Neuronal stem cell (in vitro differentiated cells): Measurements from ENCODE around the gene GALNS.
"Not testable (repeated sequence)": the region's sequence is repeated elsewhere in the genome, so short reads cannot be mapped to it uniquely, and the experiment has no call there.

ENCODE experiments used
- DNase-seq: peaks from one replicate; pipeline ENCODE4 v3.0.0-alpha.2; 2013; ENCODE audit warnings: low spot score
- H2AFZ ChIP-seq: one replicate; pipeline ENCODE4 v1.6.1; 2013; ENCODE audit warnings: mild to moderate bottlenecking, low read length, inconsistent platforms
- H2AK5ac ChIP-seq: 2 replicates; pipeline ENCODE4 v1.6.1; 2013; ENCODE audit warnings: low read depth, mild to moderate bottlenecking, inconsistent platforms, low read length, moderate library complexity, mixed read lengths
- H2BK120ac ChIP-seq: 2 replicates; pipeline ENCODE4 v1.6.1; 2013; ENCODE audit warnings: low read depth, mild to moderate bottlenecking, inconsistent platforms, low read length, moderate library complexity, mixed read lengths
- H2BK12ac ChIP-seq: one replicate; pipeline ENCODE4 v1.6.1; 2013; ENCODE audit warnings: low read length, inconsistent platforms
- H2BK15ac ChIP-seq: 2 replicates; pipeline ENCODE4 v1.6.1; 2013; ENCODE audit warnings: mild to moderate bottlenecking, low read length, inconsistent platforms, mixed read lengths
- H2BK5ac ChIP-seq: one replicate; pipeline ENCODE4 v1.6.1; 2013; ENCODE audit warnings: inconsistent platforms, mild to moderate bottlenecking, low read length, moderate library complexity
- H3K14ac ChIP-seq: one replicate; pipeline ENCODE4 v1.6.1; 2013; ENCODE audit warnings: low read length, inconsistent platforms
- H3K18ac ChIP-seq: 2 replicates; pipeline ENCODE4 v1.6.1; 2013; ENCODE audit warnings: low read length, inconsistent platforms
- H3K23ac ChIP-seq: 2 replicates; pipeline ENCODE4 v1.6.1; 2013; ENCODE audit warnings: low read depth, mild to moderate bottlenecking, mixed read lengths, low read length, inconsistent platforms; ENCODE audit not compliant: poor library complexity
- H3K27ac ChIP-seq: replicated peaks from 3 replicates; pipeline ENCODE4 v1.5.1; 2013; ENCODE audit warnings: low read length, inconsistent platforms
- H3K27me3 ChIP-seq, 3 experiments: 2 replicates each; pipeline ENCODE4 v1.6.1; 2013; ENCODE audit warnings: low read length in 3 of 3, mild to moderate bottlenecking in 2 of 3, inconsistent platforms in 1 of 3, low read depth in 1 of 3, mixed read lengths in 1 of 3, moderate library complexity in 1 of 3; ENCODE audit not compliant: control insufficient read depth in 3 of 3, insufficient read depth in 3 of 3
- H3K36me3 ChIP-seq, 2 donors: replicated peaks in 1 of 2; 2 replicates each; pipeline ENCODE4 v1.6.1; 2013; ENCODE audit warnings: low read length in 2 of 2; ENCODE audit not compliant: control insufficient read depth in 2 of 2, insufficient read depth in 2 of 2
- H3K4ac ChIP-seq: 2 replicates; pipeline ENCODE4 v1.6.1; 2013; ENCODE audit warnings: inconsistent platforms, mild to moderate bottlenecking, low read length, moderate library complexity
- H3K4me1 ChIP-seq, 2 donors: 1 replicate in 1 of 2; 2 replicates in 1 of 2; pipeline ENCODE4 v1.6.1; 2013; ENCODE audit warnings: low read length in 2 of 2, low read depth in 1 of 2; ENCODE audit not compliant: control insufficient read depth in 2 of 2, insufficient read depth in 1 of 2
- H3K4me2 ChIP-seq: one replicate; pipeline ENCODE4 v1.6.1; 2013; ENCODE audit warnings: mild to moderate bottlenecking, low read length, inconsistent platforms; ENCODE audit not compliant: insufficient read depth, poor library complexity, severe bottlenecking
- H3K4me3 ChIP-seq, 2 donors: 2 replicates each; pipeline ENCODE4 v1.5.1; 2013; ENCODE audit warnings: low read length in 2 of 2, mild to moderate bottlenecking in 2 of 2, inconsistent platforms in 1 of 2, moderate library complexity in 1 of 2
- H3K79me1 ChIP-seq: one replicate; pipeline ENCODE4 v1.6.1; 2013; ENCODE audit warnings: low read depth, mild to moderate bottlenecking, inconsistent platforms, low read length, moderate library complexity
- H3K9ac ChIP-seq: one replicate; pipeline ENCODE4 v1.6.1; 2013; ENCODE audit warnings: mild to moderate bottlenecking, low read depth, low read length, inconsistent platforms; ENCODE audit not compliant: poor library complexity
- H3K9me3 ChIP-seq, 2 donors: replicated peaks in 1 of 2; 2 replicates each; pipeline versions ENCODE3 to v1.6.1; 2013; ENCODE audit warnings: low read length in 2 of 2, mild to moderate bottlenecking in 2 of 2, inconsistent platforms in 1 of 2, low read depth in 1 of 2, mixed read lengths in 1 of 2, moderate library complexity in 1 of 2; ENCODE audit not compliant: control insufficient read depth in 2 of 2, insufficient read depth in 1 of 2
- H4K8ac ChIP-seq: one replicate; pipeline ENCODE4 v1.6.1; 2013; ENCODE audit warnings: low read depth, mild to moderate bottlenecking, inconsistent platforms, low read length, moderate library complexity
- H4K91ac ChIP-seq: one replicate; pipeline ENCODE4 v1.6.1; 2013; ENCODE audit warnings: low read length, low read depth, mild to moderate bottlenecking, inconsistent platforms; ENCODE audit not compliant: poor library complexity
- WGBS, 2 donors: extraction: QIAGEN DNeasy Blood & Tissue Kit; methylation state at CpG; one replicate each; pipeline ENCODE4 v1.1.7; 2013; ENCODE audit warnings: missing lambda C conversion rate in 2 of 2, mixed read lengths in 1 of 2; ENCODE audit not compliant: insufficient read length in 2 of 2, insufficient replicate concordance in 1 of 2; ENCODE audit errors: extremely low coverage in 2 of 2; 5-methylcytosine and 5-hydroxymethylcytosine counted together

Gene GALNS

DNA sequence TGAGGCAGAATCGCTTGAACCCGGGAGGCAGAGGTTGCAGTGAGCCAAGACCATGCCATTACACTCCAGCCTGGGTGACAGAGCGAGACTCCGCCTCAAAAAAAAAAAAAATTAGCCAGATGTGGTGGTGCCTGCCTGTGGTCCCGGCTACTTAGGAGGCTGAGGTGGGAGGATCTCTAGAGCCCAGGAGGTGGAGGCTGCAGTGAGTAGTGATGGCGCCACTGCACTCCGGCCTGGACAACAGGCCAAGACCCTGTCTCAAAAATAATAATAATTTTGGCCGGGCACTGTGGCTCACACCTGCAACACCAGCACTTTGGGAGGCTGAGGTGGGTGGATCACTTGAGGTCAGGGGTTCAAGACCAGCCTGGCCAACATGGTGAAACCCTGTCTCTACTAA lies 68.0 kb downstream of the GALNS start:
- not testable (repeated sequence) for H2AFZ ChIP-seq, H3K9me3 ChIP-seq, H2BK5ac ChIP-seq, H3K79me1 ChIP-seq, H4K91ac ChIP-seq, H3K4me2 ChIP-seq, H3K4ac ChIP-seq, H2BK15ac ChIP-seq, H2AK5ac ChIP-seq, H2BK120ac ChIP-seq, H2BK12ac ChIP-seq, H3K4me3 ChIP-seq, H3K27ac ChIP-seq, H3K23ac ChIP-seq, DNase-seq, H4K8ac ChIP-seq, H3K14ac ChIP-seq, H3K18ac ChIP-seq, H3K36me3 ChIP-seq, H3K9ac ChIP-seq
- Histone ChIP-seq H3K4me1 (peaks cover 8 to 28% of the 10 kb centered on the region in 2 donors), H3K27me3 (peaks cover 0 to 29% (median 16%) of the 10 kb centered on the region in 3 experiments)
- WGBS, 2 donors: no CpG with 5 or more reads among the region's 8 CpGs

DNA sequence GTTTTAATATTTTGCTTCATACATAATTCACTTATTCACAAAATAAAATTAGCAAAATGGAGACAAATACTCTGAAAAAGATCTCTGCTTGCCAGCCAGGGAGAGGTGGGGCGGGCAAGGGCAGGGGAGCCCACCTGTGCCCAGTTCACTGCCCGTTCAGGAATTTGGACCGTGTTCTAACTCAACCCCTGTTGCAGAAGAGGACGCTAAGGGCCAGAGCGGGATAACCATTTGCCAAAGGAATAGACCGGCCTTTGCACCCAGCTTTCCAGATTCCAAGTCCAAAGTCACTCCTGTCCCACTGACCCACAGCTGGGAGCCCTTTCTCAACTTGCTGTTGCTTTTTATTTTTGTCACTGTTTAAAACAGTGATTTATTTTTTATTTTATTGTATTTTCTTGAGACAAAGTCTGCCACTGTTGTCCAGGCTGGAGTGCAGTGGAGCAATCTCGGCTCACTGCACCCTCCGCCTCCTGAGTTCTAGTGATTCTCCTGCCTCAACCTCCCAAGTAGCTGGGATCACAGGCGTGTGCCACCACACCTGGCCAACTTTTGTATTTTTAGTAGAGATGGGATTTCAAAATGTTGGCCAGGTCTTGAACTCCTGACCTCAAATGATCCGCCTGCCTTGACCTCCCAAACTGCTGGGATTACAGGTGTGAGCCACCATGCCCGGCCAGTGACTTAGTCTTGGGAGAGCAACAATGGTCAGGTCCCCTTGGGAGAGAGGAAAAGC lies 69.0 kb downstream of the GALNS start:
- H3K23ac ChIP-seq: no peak overlapping the region
- no peak overlapping the region for H2BK12ac ChIP-seq
- H2AK5ac ChIP-seq: peak overlapping the region; percentile 28
- no peak overlapping the region for H3K4ac ChIP-seq
- no CpG with 5 or more reads among the region's 11 CpGs for WGBS, 2 donors
- no peak overlapping the region for H3K9ac ChIP-seq
- H2BK15ac ChIP-seq: no peak overlapping the region
- H4K8ac ChIP-seq: no peak overlapping the region
- H3K4me3 ChIP-seq: no peak overlapping the region
- DNase-seq: no peak
- H3K4me2 ChIP-seq: no peak overlapping the region
- no peaks in the 10 kb centered on the region for H3K36me3 ChIP-seq
- H3K27me3 ChIP-seq: peaks cover 0 to 33% (median 18%) of the 10 kb centered on the region in 3 experiments
- no peak overlapping the region for H3K18ac ChIP-seq
- H3K27ac ChIP-seq: no peak overlapping the region
- no peak overlapping the region for H2AFZ ChIP-seq
- no peak overlapping the region for H2BK5ac ChIP-seq
- no peak overlapping the region for H3K14ac ChIP-seq
- peaks cover 10 to 25% of the 10 kb centered on the region in 2 donors for H3K4me1 ChIP-seq
- peaks cover 3% of the 10 kb centered on the region for H3K79me1 ChIP-seq
- H2BK120ac ChIP-seq: no peak overlapping the region
- H4K91ac ChIP-seq: no peak overlapping the region
- H3K9me3 ChIP-seq: no peaks in the 10 kb centered on the region

DNA sequence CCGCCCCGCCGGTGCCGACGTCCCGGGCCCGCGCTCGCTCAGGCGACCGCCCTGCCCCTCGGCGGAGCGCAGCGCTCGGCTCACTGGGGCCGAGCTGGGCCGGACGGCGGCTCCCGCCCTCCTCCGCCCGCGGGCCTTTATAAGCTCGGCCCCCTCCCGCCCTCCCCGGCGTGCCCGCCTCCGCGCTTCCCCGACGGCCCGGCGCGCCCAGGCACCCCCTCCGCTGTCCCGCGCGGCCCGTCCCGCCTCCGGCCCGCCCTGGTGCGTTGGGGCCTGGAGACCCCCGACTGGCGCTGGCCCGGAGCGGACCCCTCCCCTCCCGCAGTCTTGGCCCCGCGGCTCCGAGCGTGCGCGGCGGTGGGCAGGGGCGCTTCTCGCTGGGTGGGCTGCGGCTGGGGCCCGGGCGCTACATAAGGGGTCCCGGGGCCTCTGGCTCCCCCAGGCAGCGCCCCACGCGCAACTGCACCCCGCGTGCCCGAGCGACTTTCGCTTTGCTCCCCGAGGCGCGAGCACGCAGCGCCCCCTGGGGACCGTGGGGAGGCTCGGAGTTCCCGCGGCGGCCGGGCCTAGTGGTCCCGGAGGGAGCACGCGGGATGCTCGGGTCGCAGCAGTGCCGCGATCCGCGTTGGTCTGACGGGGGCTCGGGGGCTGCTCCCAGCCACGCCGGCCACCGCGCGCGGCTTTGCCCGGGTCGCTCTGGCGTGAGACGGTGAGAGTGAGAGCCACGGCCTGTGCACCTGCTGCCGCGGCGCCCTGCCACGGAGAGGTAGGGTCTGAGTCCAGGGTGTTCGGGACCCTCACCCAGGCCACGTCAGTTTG lies 71.4 kb downstream of the GALNS start, which contains the start of gene PIEZO1:
PIEZO1 (minus strand) TSS at position 115 of the 819 bp plus-strand sequence. CDS start 256 bp downstream, outside the sequence.
- H3K4ac ChIP-seq: peak within 1 kb of the TSS; percentile 84
- peak within 1 kb of the TSS; percentile 89 for H3K4me2 ChIP-seq
- peak within 1 kb of the TSS; percentile 71 for H3K14ac ChIP-seq
- H2AFZ ChIP-seq: peak within 1 kb of the TSS; percentile 82
- WGBS, 2 donors: no CpG with 5 or more reads among the region's 110 CpGs
- H3K9me3 ChIP-seq: no peaks in the 10 kb centered on the region
- peak within 1 kb of the TSS; percentile 55 for H3K23ac ChIP-seq
- H2BK5ac ChIP-seq: peak within 1 kb of the TSS; percentile 82
- H3K4me1 ChIP-seq: peaks cover 4 to 11% of the 10 kb centered on the region in 2 donors
- H3K18ac ChIP-seq: peak within 1 kb of the TSS; percentile 95
- H3K27me3 ChIP-seq: peaks cover 0 to 46% (median 18%) of the 10 kb centered on the region in 3 experiments
- peaks cover 3% of the 10 kb centered on the region for H3K79me1 ChIP-seq
- H2BK120ac ChIP-seq: no peak within 1 kb of the TSS
- peak within 1 kb of the TSS; percentile 95 for H2AK5ac ChIP-seq
- H4K91ac ChIP-seq: no peak within 1 kb of the TSS
- peak within 1 kb of the TSS; percentile 31 for H3K27ac ChIP-seq
- peak within 1 kb of the TSS; percentile 92 for H4K8ac ChIP-seq
- peak within 1 kb of the TSS; percentile 94 for H2BK12ac ChIP-seq
- H2BK15ac ChIP-seq: peak within 1 kb of the TSS; percentile 100
- no peaks in the 10 kb centered on the region for H3K36me3 ChIP-seq
- DNase-seq: no peak
- peak within 1 kb of the TSS; percentile 45 to 78 for H3K4me3 ChIP-seq
- peak within 1 kb of the TSS; percentile 50 for H3K9ac ChIP-seq

DNA sequence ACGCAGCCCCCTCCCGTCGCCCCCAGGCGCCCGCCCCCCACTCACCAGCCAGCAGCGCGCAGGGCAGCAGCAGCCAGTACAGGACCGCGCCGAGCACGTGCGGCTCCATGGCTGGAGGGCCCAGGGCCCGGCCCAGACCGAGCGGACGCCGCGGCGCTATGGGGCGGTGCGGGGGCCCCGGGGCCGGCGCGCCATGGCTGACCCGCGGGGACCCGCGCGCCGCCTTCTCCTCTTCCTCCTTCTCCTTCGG lies 72.0 kb downstream of the GALNS start:
- no peak for DNase-seq
- Histone ChIP-seq H2BK5ac (no peak overlapping the region), H3K4ac (peak overlapping the region; percentile 84), H2AK5ac (peak overlapping the region; percentile 63), H3K27me3 (peaks cover 0 to 46% (median 18%) of the 10 kb centered on the region in 3 experiments), H2BK120ac (no peak overlapping the region), H3K9ac (peak overlapping the region; percentile 44), H3K36me3 (no peaks in the 10 kb centered on the region), H3K4me3 (peak overlapping the region; percentile 45 to 78), H3K9me3 (no peaks in the 10 kb centered on the region), H3K79me1 (peaks cover 3% of the 10 kb centered on the region), H3K4me1 (peaks cover 5 to 11% of the 10 kb centered on the region in 2 donors), H3K18ac (peak overlapping the region; percentile 95), H3K4me2 (peak overlapping the region; percentile 89), H2AFZ (peak overlapping the region; percentile 82), H2BK12ac (no peak overlapping the region), H3K27ac (no peak overlapping the region), H4K91ac (no peak overlapping the region), H4K8ac (no peak overlapping the region), H3K14ac (peak overlapping the region; percentile 71), H3K23ac (peak overlapping the region; percentile 22), H2BK15ac (peak overlapping the region; percentile 89)
- WGBS, 2 donors: no CpG with 5 or more reads among the region's 32 CpGs
